Measurements from ENCODE around the gene GLRX5.
"Not testable (repeated sequence)": the region's sequence is repeated elsewhere in the genome, so short reads cannot be mapped to it uniquely, and the experiment has no call there.

The GLRX5 gene

DNA sequence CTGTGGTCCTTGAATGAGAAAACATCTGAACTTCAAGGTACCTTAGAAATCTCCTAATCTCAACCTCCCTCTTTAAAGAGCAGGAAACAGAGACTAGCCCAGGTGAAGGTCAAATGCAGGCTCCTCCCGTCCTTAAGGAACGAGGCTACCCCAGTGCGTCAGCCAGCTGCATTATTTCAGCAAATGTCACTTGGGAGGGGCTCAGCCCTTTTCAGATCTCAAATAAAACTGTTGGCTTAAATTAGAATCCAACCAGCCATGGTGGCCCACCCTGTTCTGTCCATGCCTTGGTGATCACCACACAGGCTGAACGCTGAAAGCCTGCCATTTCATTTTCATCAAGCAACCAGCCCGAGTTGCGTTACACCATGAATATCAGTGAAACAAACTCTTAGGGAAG, 25.4 kb upstream of the GLRX5 start:
- H3K9me3 ChIP-seq (ENCODE audit: control insufficient read depth, low read length): no peaks in the 10 kb centered on the region
- H3K27ac ChIP-seq (ENCODE audit: low read depth, low read length, severe bottlenecking): no peak overlapping the region
- no peaks in the 10 kb centered on the region for H3K36me3 ChIP-seq (ENCODE audit: control insufficient read depth, insufficient read depth, low read length)
- 94 to 96% methylated on average over 3 to 6 of the region's 6 CpGs for WGBS, 2 experiments (ENCODE audit: insufficient coverage in 2 of 2)
- H3K4me3 ChIP-seq (ENCODE audit: extremely low read depth, insufficient read depth, low read length, poor library complexity, severe bottlenecking): no peak overlapping the region
- H3K4me1 ChIP-seq (ENCODE audit: control insufficient read depth, insufficient read depth, low read length, poor library complexity, severe bottlenecking): peaks cover 34% of the 10 kb centered on the region

DNA sequence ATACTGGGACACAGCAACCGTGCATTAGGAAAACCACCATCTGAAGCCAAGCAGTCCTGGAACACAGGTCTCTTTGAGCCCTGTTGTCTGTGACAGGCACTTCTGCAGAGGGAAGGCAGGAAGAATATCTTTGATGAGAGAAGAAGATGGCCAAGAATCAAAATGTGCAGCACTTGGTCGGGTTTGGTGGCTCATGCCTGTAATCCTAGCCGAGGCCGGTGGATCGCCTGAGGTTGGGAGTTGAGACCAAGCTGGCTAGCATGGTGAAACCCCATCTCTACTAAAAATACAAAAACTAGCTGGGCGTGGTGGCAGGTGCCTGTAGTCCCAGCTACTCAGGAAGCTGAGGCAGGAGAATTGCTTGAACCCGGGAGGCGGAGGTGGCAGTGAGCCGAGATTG, 24.5 kb upstream of the GLRX5 start:
- H3K4me1 ChIP-seq (ENCODE audit: control insufficient read depth, insufficient read depth, low read length, poor library complexity, severe bottlenecking): peaks cover 34% of the 10 kb centered on the region
- WGBS, 2 experiments (ENCODE audit: insufficient coverage in 2 of 2): 89 to 100% methylated on average over 4 to 8 of the region's 9 CpGs
- H3K4me3 ChIP-seq (ENCODE audit: extremely low read depth, insufficient read depth, low read length, poor library complexity, severe bottlenecking); H3K27ac ChIP-seq (ENCODE audit: low read depth, low read length, severe bottlenecking); H3K36me3 ChIP-seq (ENCODE audit: control insufficient read depth, insufficient read depth, low read length); H3K9me3 ChIP-seq (ENCODE audit: control insufficient read depth, low read length): not testable (repeated sequence)

DNA sequence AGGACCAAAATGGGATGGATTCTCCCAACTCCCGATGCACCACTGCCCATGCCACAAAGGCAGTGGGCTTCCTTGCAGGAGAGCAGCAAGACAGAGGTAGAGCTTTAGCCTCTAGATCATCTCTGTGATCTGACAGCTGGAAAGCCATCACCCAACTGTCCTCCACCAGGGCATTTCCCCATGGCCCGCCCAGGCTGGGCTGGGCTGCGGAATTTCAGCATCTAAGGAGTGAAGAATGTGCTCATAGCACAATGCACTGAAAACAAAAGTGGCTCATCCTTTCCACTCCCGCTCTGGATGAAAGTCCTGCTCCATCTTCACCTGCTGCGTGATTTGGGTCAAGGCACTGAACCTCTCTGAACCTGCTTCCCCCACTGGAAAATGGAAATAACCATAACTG, 24.0 kb upstream of the GLRX5 start:
- no peak overlapping the region for H3K4me3 ChIP-seq (ENCODE audit: extremely low read depth, insufficient read depth, low read length, poor library complexity, severe bottlenecking)
- no peaks in the 10 kb centered on the region for H3K9me3 ChIP-seq (ENCODE audit: control insufficient read depth, low read length)
- peaks cover 38% of the 10 kb centered on the region for H3K4me1 ChIP-seq (ENCODE audit: control insufficient read depth, insufficient read depth, low read length, poor library complexity, severe bottlenecking)
- H3K36me3 ChIP-seq (ENCODE audit: control insufficient read depth, insufficient read depth, low read length): no peaks in the 10 kb centered on the region
- H3K27ac ChIP-seq (ENCODE audit: low read depth, low read length, severe bottlenecking): no peak overlapping the region
- WGBS, 2 experiments (ENCODE audit: insufficient coverage in 2 of 2): 85 to 89% methylated on average over 4 of the region's 5 CpGs

DNA sequence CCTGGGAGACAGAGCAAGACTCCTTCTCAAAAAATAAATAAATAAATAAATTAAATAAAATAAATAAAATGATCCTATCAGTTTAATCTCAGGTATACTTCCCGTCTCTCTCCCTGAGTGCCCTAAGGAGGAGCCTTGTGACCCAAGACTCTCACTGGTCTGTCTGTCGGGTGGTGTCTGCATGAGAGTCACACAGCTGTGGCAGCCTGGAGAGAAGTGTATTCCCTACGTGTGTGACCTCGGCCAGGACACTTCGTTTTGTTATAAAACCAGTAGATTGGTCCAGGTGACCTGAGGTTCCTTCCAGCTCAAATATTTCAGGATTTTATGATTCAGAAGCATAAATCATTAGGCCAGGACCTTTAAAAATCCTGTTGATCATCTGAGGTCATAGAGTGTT, 23.2 kb upstream of the GLRX5 start:
- H3K36me3 ChIP-seq (ENCODE audit: control insufficient read depth, insufficient read depth, low read length): no peaks in the 10 kb centered on the region
- H3K27ac ChIP-seq (ENCODE audit: low read depth, low read length, severe bottlenecking): no peak overlapping the region

DNA sequence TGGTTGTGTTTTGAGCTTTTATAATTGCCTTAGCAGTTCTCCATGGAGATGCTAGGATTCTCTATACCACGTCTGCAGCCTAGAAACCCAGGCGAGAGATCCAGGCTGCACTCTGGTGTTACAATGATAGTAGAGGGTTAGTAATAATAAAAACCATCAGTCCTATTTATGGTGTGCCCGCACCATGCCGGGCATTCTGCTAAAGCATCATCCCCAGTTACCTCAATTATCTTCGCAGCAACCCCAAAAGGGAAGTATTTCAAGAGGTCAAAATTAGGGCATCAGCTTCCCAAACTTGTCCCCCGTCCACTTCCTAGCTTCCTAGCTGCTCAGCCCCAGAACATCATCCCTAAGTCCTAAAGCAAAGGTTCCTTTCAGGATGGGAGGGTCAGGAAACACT, 21.6 kb upstream of the GLRX5 start:
- 92 to 97% methylated on average over 2 to 3 of the region's 6 CpGs for WGBS, 2 experiments (ENCODE audit: insufficient coverage in 2 of 2)
- no peak overlapping the region for H3K4me3 ChIP-seq (ENCODE audit: extremely low read depth, insufficient read depth, low read length, poor library complexity, severe bottlenecking)

More for the DNA sequence above, 23.2 kb upstream of the GLRX5 start:
- H3K4me1 ChIP-seq (ENCODE audit: control insufficient read depth, insufficient read depth, low read length, poor library complexity, severe bottlenecking): peaks cover 33% of the 10 kb centered on the region
- H3K9me3 ChIP-seq (ENCODE audit: control insufficient read depth, low read length): no peaks in the 10 kb centered on the region
- 74 to 84% methylated on average over 3 to 4 of the region's 5 CpGs for WGBS, 2 experiments (ENCODE audit: insufficient coverage in 2 of 2)
- H3K4me3 ChIP-seq (ENCODE audit: extremely low read depth, insufficient read depth, low read length, poor library complexity, severe bottlenecking): no peak overlapping the region

DNA sequence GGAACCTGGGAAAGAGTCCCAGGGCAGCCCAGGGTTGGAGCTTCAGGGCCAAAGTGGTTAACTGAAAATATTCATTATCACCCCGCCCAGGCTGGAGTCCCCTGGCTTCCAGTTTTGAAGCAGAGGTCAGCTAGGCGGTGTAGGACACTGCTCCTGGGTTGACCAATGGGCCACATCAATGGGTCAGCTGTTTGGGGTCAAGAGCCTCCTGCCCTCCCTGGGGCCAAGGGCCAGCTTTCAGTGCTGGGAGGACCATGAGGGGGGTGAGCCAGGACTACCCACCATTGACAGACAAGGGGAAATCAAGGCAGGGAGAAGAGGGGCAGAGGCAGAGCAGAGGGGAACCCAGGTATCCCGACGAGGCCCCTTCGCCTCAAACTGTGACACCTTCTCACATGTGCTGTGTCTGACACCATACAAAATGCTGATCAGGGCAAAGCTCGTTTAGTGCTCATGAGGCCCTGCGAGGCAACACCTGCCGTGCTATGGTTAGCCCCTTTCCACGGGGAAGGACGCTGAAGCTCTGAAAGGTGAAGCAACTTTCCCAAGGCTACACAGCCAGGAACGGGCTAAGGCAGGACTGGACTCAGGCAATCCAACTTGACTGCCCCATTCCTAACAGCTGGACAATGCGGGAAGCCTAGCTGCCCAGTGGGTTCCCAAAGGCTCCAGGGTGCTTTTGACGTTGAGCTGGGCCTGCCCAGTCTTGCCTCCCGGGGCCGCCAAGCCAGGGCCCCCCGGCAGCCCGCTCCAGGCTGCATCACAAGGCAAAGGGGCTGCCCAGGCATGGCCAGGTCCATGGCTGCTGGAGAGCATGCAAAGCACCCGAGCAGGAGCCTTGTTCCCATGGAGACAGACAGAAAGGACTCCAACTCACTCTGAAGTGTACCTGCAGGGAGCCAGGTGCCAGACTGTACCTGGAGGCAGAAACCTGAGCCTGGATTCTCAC, 20.4 kb upstream of the GLRX5 start:
- no peak overlapping the region for H3K4me3 ChIP-seq (ENCODE audit: extremely low read depth, insufficient read depth, low read length, poor library complexity, severe bottlenecking)
- H3K36me3 ChIP-seq (ENCODE audit: control insufficient read depth, insufficient read depth, low read length): no peaks in the 10 kb centered on the region
- H3K4me1 ChIP-seq (ENCODE audit: control insufficient read depth, insufficient read depth, low read length, poor library complexity, severe bottlenecking): peaks cover 33% of the 10 kb centered on the region
- WGBS, 2 experiments (ENCODE audit: insufficient coverage in 2 of 2): 78 to 82% methylated on average over 15 to 17 of the region's 18 CpGs
- H3K9me3 ChIP-seq (ENCODE audit: control insufficient read depth, low read length): no peaks in the 10 kb centered on the region
- no peak overlapping the region for H3K27ac ChIP-seq (ENCODE audit: low read depth, low read length, severe bottlenecking)

More for the DNA sequence above, 21.6 kb upstream of the GLRX5 start:
- peaks cover 31% of the 10 kb centered on the region for H3K4me1 ChIP-seq (ENCODE audit: control insufficient read depth, insufficient read depth, low read length, poor library complexity, severe bottlenecking)
- no peaks in the 10 kb centered on the region for H3K36me3 ChIP-seq (ENCODE audit: control insufficient read depth, insufficient read depth, low read length)
- H3K27ac ChIP-seq (ENCODE audit: low read depth, low read length, severe bottlenecking): no peak overlapping the region
- H3K9me3 ChIP-seq (ENCODE audit: control insufficient read depth, low read length): no peaks in the 10 kb centered on the region

DNA sequence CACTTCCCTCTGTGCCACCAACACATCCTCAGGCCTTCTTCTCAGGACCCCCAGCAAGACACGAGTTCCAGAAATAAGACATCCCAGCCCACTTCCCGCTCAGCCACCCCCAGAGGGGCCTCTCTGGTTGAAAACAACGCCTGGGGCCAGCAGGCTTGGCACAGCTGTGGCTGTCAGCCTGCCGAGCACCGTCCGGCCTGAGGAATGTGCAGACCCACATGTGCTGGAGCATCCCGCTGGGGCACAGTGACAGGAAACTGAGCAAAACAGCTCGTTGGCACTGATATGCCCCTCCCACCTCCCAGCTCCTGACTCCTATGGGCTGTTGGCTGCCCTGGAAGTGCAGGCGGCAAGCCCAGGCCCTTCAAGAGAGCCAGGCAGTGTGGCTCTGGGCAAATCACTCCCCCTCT, 19.8 kb upstream of the GLRX5 start:
- Histone ChIP-seq H3K36me3 (ENCODE audit: control insufficient read depth, insufficient read depth, low read length) (no peaks in the 10 kb centered on the region), H3K27ac (ENCODE audit: low read depth, low read length, severe bottlenecking) (no peak overlapping the region), H3K4me3 (ENCODE audit: extremely low read depth, insufficient read depth, low read length, poor library complexity, severe bottlenecking) (peak overlapping the region; percentile 43), H3K9me3 (ENCODE audit: control insufficient read depth, low read length) (no peaks in the 10 kb centered on the region), H3K4me1 (ENCODE audit: control insufficient read depth, insufficient read depth, low read length, poor library complexity, severe bottlenecking) (peaks cover 40% of the 10 kb centered on the region)
- 20 to 42% methylated on average over 9 of the region's 9 CpGs for WGBS, 2 experiments (ENCODE audit: insufficient coverage in 2 of 2)

DNA sequence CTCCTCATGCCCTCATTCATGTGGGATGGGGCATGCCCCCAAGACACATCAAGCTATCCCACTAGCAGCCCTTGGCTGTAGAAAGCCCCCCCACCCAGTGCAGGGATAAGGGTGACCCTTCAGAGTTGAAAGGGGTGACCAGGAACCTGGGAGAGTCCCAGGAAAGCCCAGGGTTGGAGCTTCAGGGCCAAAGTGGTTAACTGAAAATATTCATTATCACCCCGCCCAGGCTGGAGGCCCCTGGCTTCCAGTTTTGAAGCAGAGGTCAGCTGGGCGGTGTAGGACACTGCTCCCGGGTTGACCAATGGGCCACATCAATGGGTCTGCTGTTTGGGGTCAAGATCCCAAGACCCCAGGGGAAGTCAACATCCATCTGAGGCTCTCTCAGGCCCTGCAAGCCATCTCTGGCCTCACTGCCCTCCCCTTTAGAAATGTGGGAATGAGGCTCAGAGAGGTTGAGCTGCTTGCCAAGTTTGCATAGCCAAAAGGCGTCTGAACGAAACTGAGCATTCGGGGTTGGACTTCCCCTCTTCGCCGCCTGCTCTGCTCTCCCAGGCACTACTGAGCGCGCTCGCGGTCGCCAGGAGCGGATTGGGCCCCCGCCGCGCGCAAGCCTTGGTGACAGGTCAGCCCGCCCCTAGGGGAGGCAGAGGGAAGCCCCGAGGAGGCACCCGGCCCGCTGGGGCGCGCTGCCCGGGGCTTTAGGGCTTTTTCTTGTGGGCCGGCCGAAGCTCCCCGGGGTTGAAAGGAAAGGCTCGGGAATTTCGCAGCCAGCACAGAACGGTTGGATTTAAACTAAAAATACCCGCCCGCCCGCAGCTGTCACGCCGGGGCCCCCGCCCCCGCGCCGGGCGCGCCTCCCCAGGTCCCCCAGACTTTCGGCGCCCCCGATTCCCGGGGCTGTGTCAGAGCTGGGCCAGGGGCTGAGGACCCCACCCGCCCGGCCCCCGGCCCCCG, 19.0 kb upstream of the GLRX5 start:
- Histone ChIP-seq H3K9me3 (ENCODE audit: control insufficient read depth, low read length) (no peaks in the 10 kb centered on the region), H3K27ac (ENCODE audit: low read depth, low read length, severe bottlenecking) (no peak overlapping the region), H3K4me3 (ENCODE audit: extremely low read depth, insufficient read depth, low read length, poor library complexity, severe bottlenecking) (peak overlapping the region; percentile 43), H3K4me1 (ENCODE audit: control insufficient read depth, insufficient read depth, low read length, poor library complexity, severe bottlenecking) (peaks cover 43% of the 10 kb centered on the region), H3K36me3 (ENCODE audit: control insufficient read depth, insufficient read depth, low read length) (no peaks in the 10 kb centered on the region)
- WGBS, 2 experiments (ENCODE audit: insufficient coverage in 2 of 2): 5 to 6% methylated on average over 31 to 39 of the region's 50 CpGs

DNA sequence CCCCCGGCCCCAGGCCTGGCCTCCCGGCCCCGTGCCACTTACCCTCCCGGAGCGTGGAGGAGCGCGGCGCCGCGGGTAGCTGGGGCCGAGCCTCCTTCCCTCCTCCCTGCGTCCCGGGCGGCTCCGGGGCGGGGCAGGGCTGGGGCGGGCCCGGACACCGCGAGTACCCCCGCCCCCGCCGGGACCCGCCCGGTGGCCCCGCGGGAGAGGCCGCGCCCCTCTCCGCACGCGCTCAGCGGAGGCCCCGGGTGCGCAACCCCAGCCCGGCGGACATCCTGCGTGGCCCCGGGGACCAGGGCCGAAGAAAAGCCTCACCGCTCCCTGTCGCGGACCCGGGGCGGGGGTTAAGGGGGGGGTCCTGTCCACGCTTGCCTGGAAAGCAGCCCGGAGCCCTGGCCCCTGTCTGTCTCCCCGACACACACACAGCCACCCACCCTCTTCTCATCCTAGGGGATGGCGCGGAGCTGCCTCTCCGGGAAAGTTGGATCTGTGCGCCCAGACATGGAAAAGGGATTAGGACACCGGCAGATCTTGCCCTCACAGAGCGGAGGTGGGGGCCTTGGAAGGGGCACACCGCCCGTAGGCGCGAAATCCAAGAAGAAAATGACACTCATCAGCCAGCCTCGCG, 18.2 kb upstream of the GLRX5 start, which contains the start of gene SYNE3:
Gene SYNE3 (minus strand): TSS at position 97 of the 628 bp plus-strand sequence. CDS start 40,829 bp downstream, outside the sequence.
- WGBS, 2 experiments (ENCODE audit: insufficient coverage in 2 of 2): 14 to 22% methylated on average over 32 to 43 of the region's 60 CpGs
- Histone ChIP-seq H3K4me1 (ENCODE audit: control insufficient read depth, insufficient read depth, low read length, poor library complexity, severe bottlenecking) (peaks cover 43% of the 10 kb centered on the region), H3K27ac (ENCODE audit: low read depth, low read length, severe bottlenecking) (no peak within 1 kb of the TSS)

DNA sequence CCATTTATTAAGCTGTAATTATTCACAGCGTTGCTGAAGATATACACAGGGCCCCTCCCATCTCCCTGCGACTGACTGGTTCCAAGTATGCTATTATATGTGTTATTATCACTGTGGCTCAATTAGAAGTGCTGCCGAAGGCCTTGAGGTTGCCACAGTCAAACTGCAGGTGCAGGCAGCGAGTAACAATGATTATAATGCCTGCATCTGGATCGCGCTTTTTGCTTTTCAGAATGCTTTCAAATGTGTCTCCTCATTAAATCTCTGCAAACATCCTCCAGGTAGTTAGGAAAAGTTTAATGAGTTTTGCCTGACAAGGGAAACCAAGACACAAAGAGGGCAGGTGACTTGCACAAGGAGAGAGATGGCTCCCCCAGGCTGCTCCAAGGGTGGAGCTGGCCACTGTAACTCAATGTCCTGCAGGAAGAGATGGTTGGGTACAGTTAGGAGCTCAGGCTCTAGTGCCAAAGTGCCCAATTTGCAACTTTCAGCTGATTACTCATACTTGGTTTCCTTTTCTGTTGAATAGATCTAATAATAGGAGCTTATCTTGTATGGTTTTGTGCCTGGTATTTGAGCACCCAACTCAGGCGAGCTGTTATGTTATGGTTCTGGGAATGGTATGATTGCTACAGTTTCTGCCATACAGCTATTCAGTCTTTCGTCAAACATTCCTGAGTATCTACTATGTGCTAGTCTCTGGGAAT, 16.7 kb upstream of the GLRX5 start:
- no peak overlapping the region for H3K27ac ChIP-seq (ENCODE audit: low read depth, low read length, severe bottlenecking)
- H3K4me3 ChIP-seq (ENCODE audit: extremely low read depth, insufficient read depth, low read length, poor library complexity, severe bottlenecking): no peak overlapping the region
- H3K9me3 ChIP-seq (ENCODE audit: control insufficient read depth, low read length): no peaks in the 10 kb centered on the region
- 91 to 96% methylated on average over 4 to 5 of the region's 8 CpGs for WGBS, 2 experiments (ENCODE audit: insufficient coverage in 2 of 2)
- H3K36me3 ChIP-seq (ENCODE audit: control insufficient read depth, insufficient read depth, low read length): no peaks in the 10 kb centered on the region
- peaks cover 43% of the 10 kb centered on the region for H3K4me1 ChIP-seq (ENCODE audit: control insufficient read depth, insufficient read depth, low read length, poor library complexity, severe bottlenecking)

More for the DNA sequence above, 18.2 kb upstream of the GLRX5 start, which contains the start of gene SYNE3:
- peak within 1 kb of the TSS; percentile 43 for H3K4me3 ChIP-seq (ENCODE audit: extremely low read depth, insufficient read depth, low read length, poor library complexity, severe bottlenecking)
- H3K9me3 ChIP-seq (ENCODE audit: control insufficient read depth, low read length): no peaks in the 10 kb centered on the region
- H3K36me3 ChIP-seq (ENCODE audit: control insufficient read depth, insufficient read depth, low read length): no peaks in the 10 kb centered on the region
